BJ (cell line): ENCODE results near the gene C1QL4. TPM values are rescaled to one million over a fixed set of nuclear protein-coding genes. Genes with fewer than 3 reads are reported as not detected.

Source experiments
- CTCF ChIA-PET: fragments of 350-600 bp; formaldehyde crosslinking; extraction: SDS; loops from one replicate; lab custom pipeline; 2021; ENCODE audit warnings: antibody characterized with exemption, inconsistent platforms; lab: Yijun Ruan, JAX
- POLR2A ChIA-PET: fragments of 300-600 bp; sonication (Branson Sonifier 250); formaldehyde crosslinking; extraction: SDS; loops from one replicate; lab custom pipeline; 2021; ENCODE audit warnings: antibody characterized with exemption; lab: Charles Lee
- DNase-seq: peaks from one replicate; pipeline ENCODE4 v3.0.0-alpha.2; 2011; ENCODE audit warnings: low read depth
- H3K27me3 ChIP-seq: 2 replicates; pipeline ENCODE4 v1.6.0; 2011; ENCODE audit warnings: low read length; ENCODE audit not compliant: control insufficient read depth, insufficient read depth
- H3K36me3 ChIP-seq: 2 replicates; pipeline ENCODE4 v1.5.1; 2011; ENCODE audit warnings: low read length; ENCODE audit not compliant: control insufficient read depth, insufficient read depth
- H3K4me3 ChIP-seq: 2 replicates; pipeline ENCODE4 v1.5.1; 2011; ENCODE audit warnings: low read depth, mild to moderate bottlenecking, control low read depth, low read length
- CTCF ChIP-seq: IDR thresholded peaks from 2 replicates; pipeline ENCODE4 v1.5.1; 2011; ENCODE audit warnings: low read depth, mild to moderate bottlenecking, control low read depth, inconsistent platforms, low read length, moderate library complexity; ENCODE audit not compliant: insufficient read depth
- polyA plus RNA-seq: library from polyadenylated mRNA; depleted of rRNA; stranded (reverse); fragments of >200 nt; gene quantifications from 2 replicates; pipeline ENCODE4 v1.2.3, GENCODE V29; 2011

C1QL4 gene
- polyA plus RNA-seq, 1 experiment, result not detected

GRCh38 chr12:49330631-49331379 lies 6.2 kb downstream of the C1QL4 start:
- Histone ChIP-seq H3K4me3 (no peak overlapping the region), H3K27me3 (peaks cover 2% of the 10 kb centered on the region), H3K36me3 (no peaks in the 10 kb centered on the region)
- no peak for DNase-seq
- CTCF ChIA-PET, result interaction anchor here (0.7 to 5.3 kb wide), 34 partner anchors 8 to 306 kb away, joined by 3 to 71 read pairs (median 5); partner anchors contain the start of genes DNAJC22, PRPH and TROAP
- TF ChIP-seq CTCF, result no peak
- POLR2A ChIA-PET, result no interaction called here

- Histone ChIP-seq H3K4me3 (no peak overlapping the region), H3K27me3 (no peaks in the 10 kb centered on the region; the same call in 1 of the 2 replicates), H3K36me3 (no peaks in the 10 kb centered on the region)
- TF ChIP-seq CTCF, result no peak
- POLR2A ChIA-PET, result no interaction called here
- CTCF ChIA-PET, result interaction anchor here (0.7 to 5.3 kb wide), 6 partner anchors 21 to 249 kb away, joined by 3 to 71 read pairs (median 10); no protein-coding TSS in a partner anchor
- DNase-seq, result no peak
Observed at GRCh38 chr12:49330032-49330619, 6.9 kb downstream of the C1QL4 start.

GRCh38 chr12:49328816-49329215 lies 8.2 kb downstream of the C1QL4 start:
- Histone ChIP-seq H3K4me3 (no peak overlapping the region), H3K36me3 (no peaks in the 10 kb centered on the region), H3K27me3 (no peaks in the 10 kb centered on the region)
- no peak for DNase-seq
- CTCF ChIA-PET, result interaction anchor here (0.9 to 5.3 kb wide), 5 partner anchors 13 to 184 kb away, joined by 3 to 71 read pairs (median 4); partner anchors contain the start of gene DNAJC22
- POLR2A ChIA-PET, result interaction anchor here (0.7 kb wide), 1 partner anchor 1696 kb away, joined by 4 read pairs; no protein-coding TSS in a partner anchor
- no peak for TF ChIP-seq CTCF

GRCh38 chr12:49327887-49328286 lies 9.1 kb downstream of the C1QL4 start:
- TF ChIP-seq CTCF, result no peak
- POLR2A ChIA-PET, result no interaction called here
- H3K4me3 ChIP-seq, result no peak overlapping the region
- CTCF ChIA-PET, result no interaction called here
- DNase-seq, result no peak
- no peaks in the 10 kb centered on the region for H3K36me3 ChIP-seq
- no peaks in the 10 kb centered on the region for H3K27me3 ChIP-seq

- Histone ChIP-seq H3K36me3 (no peaks in the 10 kb centered on the region), H3K4me3 (no peak overlapping the region), H3K27me3 (no peaks in the 10 kb centered on the region)
- no peak for TF ChIP-seq CTCF
- DNase-seq, result no peak
- ChIA-PET CTCF (no interaction called here), POLR2A (no interaction called here)
Observed at GRCh38 chr12:49327368-49327767, 9.6 kb downstream of the C1QL4 start.
